ENCODE data around the gene HECTD4.

Gene HECTD4

GRCh38 chr12:112325157-112325556 is 57.1 kb downstream of the HECTD4 start:
- H3K4me1 ChIP-seq (ENCODE audit: control insufficient read depth, low read length) = 0 out of 2 replicates have a peak, but pooled peaks cover 6% of the 10 kb centered on the region
- no peaks in the 10 kb centered on the region for H3K9me3 ChIP-seq (ENCODE audit: control insufficient read depth, insufficient read depth, low read length)
- no peaks in the 10 kb centered on the region for H3K27me3 ChIP-seq (ENCODE audit: control insufficient read depth, low read length)
- H3F3A ChIP-seq (ENCODE audit: control insufficient read depth, insufficient read depth) = no peaks in the 10 kb centered on the region
- no peak overlapping the region for H3K4me2 ChIP-seq (ENCODE audit: low read length)
- H3K27ac ChIP-seq (ENCODE audit: low read depth, low read length) = no peak overlapping the region
- H4K20me1 ChIP-seq (ENCODE audit: control insufficient read depth, insufficient read depth, low read depth, low read length) = no peaks in the 10 kb centered on the region
- H3K9me2 ChIP-seq (replicated peaks; ENCODE audit: control insufficient read depth, low read length) = no peaks in the 10 kb centered on the region
- no peaks in the 10 kb centered on the region for H3K36me3 ChIP-seq (ENCODE audit: control insufficient read depth, low read length)
- no peak overlapping the region for H3K4me3 ChIP-seq (ENCODE audit: low read length)
- TF ChIP-seq CTCF (IDR thresholded peaks at IDR 0.05; ENCODE audit: low read depth, low read length, poor library complexity, severe bottlenecking) (no peak), EZH2phosphoT487 (IDR thresholded peaks at IDR 0.05; ENCODE audit: borderline replicate concordance, low read length) (no peak)
- peaks cover 40% of the 10 kb centered on the region for H3K79me2 ChIP-seq (ENCODE audit: control insufficient read depth, low read length)

GRCh38 chr12:112322882-112323547 is 59.2 kb downstream of the HECTD4 start:
- Histone ChIP-seq H3K9me2 (replicated peaks; ENCODE audit: control insufficient read depth, low read length) (no peaks in the 10 kb centered on the region), H3K27ac (ENCODE audit: low read depth, low read length) (no peak overlapping the region), H3K4me3 (ENCODE audit: low read length) (no peak overlapping the region), H3K27me3 (ENCODE audit: control insufficient read depth, low read length) (no peaks in the 10 kb centered on the region), H3K4me1 (ENCODE audit: control insufficient read depth, low read length) (0 out of 2 replicates have a peak, but pooled peaks cover 6% of the 10 kb centered on the region), H3K79me2 (ENCODE audit: control insufficient read depth, low read length) (peaks cover 29% of the 10 kb centered on the region), H3F3A (ENCODE audit: control insufficient read depth, insufficient read depth) (no peaks in the 10 kb centered on the region), H3K4me2 (ENCODE audit: low read length) (no peak overlapping the region), H4K20me1 (ENCODE audit: control insufficient read depth, insufficient read depth, low read depth, low read length) (no peaks in the 10 kb centered on the region), H3K9me3 (ENCODE audit: control insufficient read depth, insufficient read depth, low read length) (no peaks in the 10 kb centered on the region), H3K36me3 (ENCODE audit: control insufficient read depth, low read length) (peaks cover 12% of the 10 kb centered on the region)
- TF ChIP-seq CTCF (IDR thresholded peaks at IDR 0.05; ENCODE audit: low read depth, low read length, poor library complexity, severe bottlenecking) (no peak), EZH2phosphoT487 (IDR thresholded peaks at IDR 0.05; ENCODE audit: borderline replicate concordance, low read length) (no peak)

- H3K4me2 ChIP-seq (ENCODE audit: low read length) = no peak overlapping the region
- no peaks in the 10 kb centered on the region for H3K27me3 ChIP-seq (ENCODE audit: control insufficient read depth, low read length)
- no peak overlapping the region for H3K27ac ChIP-seq (ENCODE audit: low read depth, low read length)
- H3K9me3 ChIP-seq (ENCODE audit: control insufficient read depth, insufficient read depth, low read length) = no peaks in the 10 kb centered on the region
- no peak overlapping the region for H3K4me3 ChIP-seq (ENCODE audit: low read length)
- peaks cover 26% of the 10 kb centered on the region for H3K79me2 ChIP-seq (ENCODE audit: control insufficient read depth, low read length)
- no peak for TF ChIP-seq CTCF (IDR thresholded peaks at IDR 0.05; ENCODE audit: low read depth, low read length, poor library complexity, severe bottlenecking)
- no peak for TF ChIP-seq EZH2phosphoT487 (IDR thresholded peaks at IDR 0.05; ENCODE audit: borderline replicate concordance, low read length)
- 0 out of 2 replicates have a peak, but pooled peaks cover 6% of the 10 kb centered on the region for H3K4me1 ChIP-seq (ENCODE audit: control insufficient read depth, low read length)
- no peaks in the 10 kb centered on the region for H4K20me1 ChIP-seq (ENCODE audit: control insufficient read depth, insufficient read depth, low read depth, low read length)
- H3F3A ChIP-seq (ENCODE audit: control insufficient read depth, insufficient read depth) = no peaks in the 10 kb centered on the region
- H3K36me3 ChIP-seq (ENCODE audit: control insufficient read depth, low read length) = peaks cover 12% of the 10 kb centered on the region
- H3K9me2 ChIP-seq (replicated peaks; ENCODE audit: control insufficient read depth, low read length) = no peaks in the 10 kb centered on the region
These were observed 59.8 kb downstream of the HECTD4 start for GRCh38 chr12:112322441-112322840.
